D341Med (cell line): Measurements from ENCODE around the gene CCDC54.

Experiments used
- DNase-seq: peaks from one replicate; pipeline ENCODE4 v3.0.0; 2012; ENCODE audit warnings: low spot score

Gene CCDC54

DNA sequence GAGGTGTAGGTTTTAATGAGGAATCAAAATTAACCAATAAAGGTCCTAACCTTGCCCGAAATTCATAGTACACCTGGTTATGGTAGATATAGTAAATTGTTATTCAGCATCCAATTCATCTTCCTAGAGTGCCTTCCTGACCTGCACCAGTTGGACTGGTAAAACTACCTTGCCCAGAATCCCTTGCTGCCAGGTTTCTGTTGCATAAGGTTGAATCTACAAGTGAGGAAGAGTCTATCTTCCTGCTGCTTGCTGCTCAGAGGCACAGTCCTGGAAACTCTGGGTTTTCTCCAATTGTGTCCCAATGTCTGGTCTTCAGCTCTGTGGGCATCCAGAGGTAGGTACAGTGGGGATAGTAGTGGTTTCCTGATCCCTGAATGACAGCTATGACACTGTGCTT lies 17.3 kb downstream of the CCDC54 start:
- DNase-seq, result no peak

DNA sequence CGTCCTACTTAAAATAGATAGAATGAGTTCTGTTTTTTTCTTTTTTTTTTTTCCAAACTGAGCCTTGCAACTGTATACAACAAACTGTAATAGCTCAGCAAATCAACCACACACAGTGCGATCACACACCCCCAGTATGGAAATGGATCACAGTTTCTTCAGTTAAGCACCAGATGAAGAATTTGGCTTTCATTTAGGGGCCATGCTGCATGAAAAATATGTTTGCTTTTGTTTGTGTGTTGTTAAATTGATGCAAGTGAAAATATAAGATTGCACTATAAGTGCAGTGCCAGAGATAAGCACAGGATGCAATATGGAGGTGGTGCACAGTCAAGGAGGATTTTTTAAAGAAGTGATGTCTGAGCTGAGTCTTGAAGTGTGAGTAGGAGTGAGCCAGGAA lies 17.8 kb downstream of the CCDC54 start:
- no peak for DNase-seq

DNA sequence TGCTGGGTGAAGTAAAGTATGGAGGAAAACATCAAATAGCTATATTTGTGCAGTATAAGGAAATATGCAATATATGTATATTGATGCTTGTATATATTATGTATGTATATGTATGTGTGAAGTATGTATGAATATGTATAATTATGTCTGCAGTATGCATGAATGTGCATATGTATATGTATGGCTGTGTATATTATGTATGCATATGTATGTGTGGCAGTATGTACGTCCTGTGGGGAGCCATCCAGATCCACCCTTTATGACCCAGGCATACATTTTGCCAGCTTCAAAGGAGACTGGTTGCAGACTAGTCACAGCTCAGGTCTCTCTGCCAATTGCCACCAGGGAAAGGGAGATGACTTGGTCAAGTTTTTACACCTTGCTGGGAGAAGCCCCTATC lies 24.1 kb downstream of the CCDC54 start:
- no peak for DNase-seq

DNA sequence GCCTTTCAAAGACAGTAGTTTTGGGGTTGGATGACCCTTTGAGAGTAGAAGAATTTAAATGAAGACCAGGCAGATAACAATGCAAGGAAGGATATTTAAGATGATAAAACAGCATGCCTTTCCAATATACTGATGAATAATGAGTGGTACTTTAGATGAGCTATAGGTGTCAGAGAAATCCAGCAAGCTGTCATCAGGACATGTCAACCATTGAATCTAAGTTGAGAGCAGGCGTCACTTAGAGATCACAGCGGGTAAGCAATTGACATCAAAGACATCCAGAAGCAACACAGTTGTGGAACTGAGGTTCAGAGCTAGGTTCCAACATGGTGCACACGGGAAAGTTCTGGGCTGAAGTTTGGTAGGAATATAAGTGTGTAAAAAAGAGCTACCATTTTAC lies 25.0 kb downstream of the CCDC54 start:
- no peak for DNase-seq

DNA sequence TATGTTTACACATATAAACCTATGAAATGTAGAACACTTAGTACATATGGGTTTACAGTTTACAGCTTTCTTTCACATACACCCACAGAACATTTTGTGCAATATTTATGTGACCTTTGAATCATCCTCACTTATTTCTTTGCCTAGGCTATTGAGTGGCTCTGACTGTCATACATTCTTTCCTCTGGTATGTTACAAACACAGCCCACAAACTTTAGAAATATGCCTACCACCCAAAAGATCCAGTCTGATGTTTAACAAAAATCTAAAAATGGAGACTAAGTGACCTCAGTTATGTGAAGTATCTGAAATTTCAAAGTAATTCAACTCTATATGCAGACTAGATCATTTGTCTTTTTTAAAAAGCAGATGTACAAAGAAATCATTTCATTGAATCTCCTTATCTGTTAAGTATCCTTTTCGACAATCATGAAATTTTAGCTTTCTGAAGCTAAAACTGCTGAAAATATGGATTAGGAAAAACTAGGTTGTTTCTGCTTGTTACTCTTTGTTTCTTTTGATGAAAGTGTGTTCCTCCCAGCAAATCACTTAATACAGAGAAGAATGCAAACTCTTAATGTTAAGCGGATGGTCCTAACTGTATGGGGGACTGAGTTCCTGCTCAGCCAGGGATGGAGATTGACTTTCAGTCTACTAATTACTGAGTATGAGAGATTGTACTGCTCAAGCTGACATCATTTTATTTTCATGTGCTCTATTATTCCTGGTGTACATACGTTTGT lies 27.7 kb downstream of the CCDC54 start:
- DNase-seq, result no peak

DNA sequence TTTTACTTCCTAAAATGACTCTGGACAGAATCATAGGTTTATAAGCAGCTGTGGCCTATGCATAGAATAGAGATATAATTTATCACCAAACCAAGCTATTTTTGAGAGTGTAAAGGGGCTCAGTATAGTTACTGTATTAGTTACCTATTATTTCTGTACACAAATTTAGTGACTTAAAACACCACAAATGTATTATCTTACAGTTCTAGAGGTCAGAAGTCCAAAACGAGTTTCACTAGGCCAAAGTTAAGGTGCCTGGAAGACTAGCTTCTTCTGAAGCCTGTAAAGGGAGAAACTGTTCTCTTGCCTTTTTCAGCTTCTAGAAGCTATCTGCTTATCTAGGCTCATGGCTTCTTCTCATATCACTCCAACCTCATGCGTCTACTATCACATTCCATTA lies 30.1 kb downstream of the CCDC54 start:
- no peak for DNase-seq

DNA sequence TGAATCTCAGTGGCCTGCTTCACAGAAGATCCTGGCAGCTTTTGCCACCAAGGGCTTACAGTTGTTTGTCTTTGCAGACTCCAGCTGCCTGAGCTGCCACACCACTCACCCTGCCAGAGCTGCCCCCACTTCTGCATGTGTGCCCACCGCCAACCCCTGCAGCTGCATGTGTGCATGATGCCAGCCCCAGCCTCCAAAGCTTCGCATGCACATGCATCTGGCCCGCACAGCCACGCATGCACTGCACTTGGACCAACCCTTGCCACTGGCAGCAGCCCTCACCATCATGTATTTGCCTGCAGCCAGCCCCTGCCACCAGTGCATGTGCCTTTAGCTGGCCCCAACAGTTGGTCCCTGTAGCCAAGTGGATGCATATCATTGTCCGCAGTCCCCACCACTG lies 31.3 kb downstream of the CCDC54 start:
- DNase-seq, result no peak

DNA sequence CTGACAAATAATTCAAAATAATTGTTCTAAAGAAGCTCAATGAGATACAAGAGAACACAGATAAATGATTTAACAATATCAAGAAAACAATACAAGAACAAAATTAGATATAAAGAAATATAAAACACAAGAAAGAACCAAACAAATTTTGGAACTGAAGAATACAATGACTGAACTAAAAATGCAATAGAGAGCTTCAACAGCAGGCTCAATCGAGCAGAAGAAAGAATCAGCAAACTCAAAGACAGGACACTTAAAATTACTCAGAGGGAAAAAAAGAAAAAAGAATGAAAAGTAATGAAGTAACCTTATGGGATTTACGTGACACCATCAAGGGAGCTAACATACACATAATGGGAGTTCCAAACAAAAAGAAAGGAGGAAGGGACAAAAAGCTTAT lies 32.1 kb downstream of the CCDC54 start:
- no peak for DNase-seq

DNA sequence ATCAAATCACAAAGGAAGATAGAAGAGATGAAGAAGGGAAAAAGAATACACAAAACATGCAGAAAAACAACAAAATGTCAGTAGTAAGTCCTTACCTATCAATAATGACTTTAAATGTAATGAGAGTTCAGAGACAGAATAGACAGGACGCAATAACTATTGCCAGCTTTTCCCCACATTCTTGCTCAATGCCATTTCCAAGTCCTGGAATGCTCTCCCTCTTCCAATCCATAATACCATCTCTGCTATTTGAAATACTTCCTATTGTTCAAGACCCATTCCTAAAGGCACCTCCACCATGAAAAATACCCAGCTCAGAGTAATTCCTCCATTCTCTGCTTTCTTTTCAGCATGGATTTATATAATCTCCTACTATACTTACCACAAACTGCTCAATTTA lies 33.4 kb downstream of the CCDC54 start:
- DNase-seq, result no peak

DNA sequence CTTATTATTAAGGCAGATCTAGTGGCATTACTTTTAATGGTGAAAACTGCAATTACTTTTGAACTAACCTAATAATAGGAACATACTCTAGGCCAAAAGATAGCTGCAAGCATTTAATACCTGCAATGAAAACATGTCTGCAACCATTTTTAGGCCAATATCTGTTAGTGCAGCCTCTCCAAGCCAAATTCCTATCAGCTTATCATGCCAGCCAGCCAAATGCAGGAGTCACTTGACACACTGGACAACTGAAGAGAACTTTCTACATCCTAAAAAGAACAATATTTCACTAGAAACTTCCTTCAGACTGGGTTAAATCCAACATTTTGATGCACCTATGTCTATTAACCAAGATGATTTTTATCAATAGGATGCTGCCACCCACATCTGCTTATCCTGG lies 33.8 kb downstream of the CCDC54 start:
- DNase-seq, result no peak

DNA sequence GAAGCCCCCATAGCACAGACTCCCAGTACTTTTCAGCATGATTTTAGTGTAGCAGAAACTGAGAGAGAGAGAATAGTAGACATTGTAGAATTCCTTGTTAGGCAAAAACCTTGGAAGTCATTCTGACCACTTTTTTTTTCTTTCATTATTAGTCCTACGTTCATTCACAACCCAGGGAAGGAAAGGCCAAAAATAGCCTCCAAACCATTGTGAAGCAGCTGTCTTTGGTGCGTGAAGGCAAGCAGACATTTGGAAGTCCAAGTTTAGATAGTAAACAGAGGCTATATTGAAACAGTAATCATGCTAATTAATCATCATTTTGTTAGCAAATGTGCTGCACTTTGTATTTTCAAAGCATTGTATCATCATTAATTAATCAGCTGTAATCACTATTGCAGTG lies 34.5 kb downstream of the CCDC54 start:
- DNase-seq, result no peak

DNA sequence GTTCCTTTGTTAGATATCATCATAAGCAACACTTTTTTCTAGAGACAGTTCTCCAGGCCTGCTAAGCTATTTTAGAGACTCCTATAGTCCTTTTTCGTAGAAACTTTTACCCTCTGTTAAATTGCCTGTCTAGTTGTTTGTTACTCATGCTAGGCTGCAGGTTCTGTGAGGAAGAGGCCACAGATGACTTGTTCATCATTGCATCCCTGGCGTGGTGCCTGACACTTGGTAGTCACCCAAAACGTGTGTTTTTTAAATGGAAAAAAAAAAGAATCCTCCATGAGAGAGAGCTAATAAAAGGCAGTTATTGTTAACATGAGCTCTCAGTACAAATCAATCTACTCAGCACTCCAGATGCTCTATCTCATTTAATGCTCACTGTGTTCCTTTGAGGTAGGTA lies 35.1 kb downstream of the CCDC54 start:
- no peak for DNase-seq

DNA sequence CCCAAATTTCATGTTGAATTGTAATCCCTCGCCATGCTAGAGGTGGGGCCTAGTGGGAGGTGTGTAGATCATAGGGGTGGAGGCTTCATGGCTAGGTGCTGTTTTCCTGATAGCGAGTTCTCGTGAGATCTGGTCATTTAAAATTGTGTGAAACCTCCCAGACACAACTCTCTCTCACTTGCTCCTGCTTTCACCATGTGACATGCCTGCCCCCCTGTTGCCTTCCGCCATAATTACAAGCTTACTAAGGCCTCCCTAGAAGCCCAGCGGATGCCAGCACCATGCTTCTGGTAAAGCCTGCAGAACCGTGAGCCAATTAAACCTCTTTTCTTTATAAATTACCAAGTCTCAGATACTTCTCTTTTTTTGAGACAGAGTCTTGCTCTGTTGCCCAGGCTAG lies 36.0 kb downstream of the CCDC54 start:
- DNase-seq, result no peak

DNA sequence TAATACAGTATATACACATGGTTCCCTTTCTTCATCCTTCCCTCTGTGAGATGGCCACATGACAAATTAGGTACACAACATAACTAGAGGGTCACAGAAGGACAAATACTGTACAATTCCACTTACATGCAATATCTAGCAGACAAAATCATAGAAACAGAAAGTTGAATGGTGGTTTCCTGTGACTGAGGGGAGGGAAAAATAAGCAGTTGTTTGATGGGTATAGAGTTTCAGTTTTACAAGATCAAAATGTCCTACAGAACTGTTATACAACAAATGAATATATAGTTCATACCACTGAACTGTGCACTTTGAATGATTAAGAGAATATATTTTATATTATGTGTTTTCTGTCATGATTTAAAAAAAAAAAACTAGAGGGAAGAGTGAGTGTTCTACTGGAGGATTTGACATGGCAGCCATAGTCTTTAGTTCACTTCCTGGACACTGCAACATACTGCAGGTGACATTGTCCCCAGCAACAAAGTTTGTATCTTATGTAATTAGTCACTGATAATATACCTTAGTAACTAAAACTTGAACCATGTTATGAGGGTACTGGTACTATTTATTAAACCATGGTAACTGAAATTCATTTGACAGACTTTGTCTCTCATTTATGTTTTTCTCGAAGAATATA lies 37.2 kb downstream of the CCDC54 start:
- no peak for DNase-seq

DNA sequence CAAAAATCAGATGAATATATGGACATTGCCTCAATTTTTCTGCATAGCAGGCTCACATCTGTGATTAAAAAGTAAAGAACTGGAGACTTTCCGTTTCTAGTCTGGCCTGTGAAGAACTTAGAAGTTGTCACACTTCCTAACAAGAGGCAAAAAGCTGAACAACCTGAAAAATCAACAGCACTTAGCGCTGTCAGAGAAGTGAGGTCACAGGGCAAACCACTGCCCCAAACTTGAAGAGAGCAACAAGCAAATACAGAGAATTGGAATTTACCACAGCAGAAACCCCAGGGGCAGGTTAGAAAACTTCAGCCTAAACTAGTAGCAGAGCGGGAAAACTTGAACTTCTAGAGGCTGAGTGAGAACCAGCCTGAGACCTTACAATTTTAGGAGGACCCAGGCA lies 38.9 kb downstream of the CCDC54 start:
- DNase-seq, result no peak

DNA sequence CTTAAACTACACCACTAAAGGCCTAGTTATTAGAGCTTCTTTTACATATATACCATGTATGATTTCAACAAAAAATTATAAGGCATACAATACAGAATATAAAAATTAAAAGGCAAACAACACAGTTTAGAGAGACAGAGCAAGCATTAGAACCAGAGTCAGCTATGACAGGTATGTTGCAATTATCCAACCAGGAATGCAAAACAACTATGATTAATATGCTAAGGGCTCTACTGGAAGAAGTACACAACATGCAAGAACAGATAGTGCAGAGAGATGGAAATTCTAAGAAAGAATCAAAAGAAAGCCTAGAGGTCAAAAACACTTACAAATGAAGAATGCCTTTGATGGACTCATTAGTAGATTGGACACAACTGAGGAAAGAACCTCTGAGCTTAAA lies 39.6 kb downstream of the CCDC54 start:
- no peak for DNase-seq

DNA sequence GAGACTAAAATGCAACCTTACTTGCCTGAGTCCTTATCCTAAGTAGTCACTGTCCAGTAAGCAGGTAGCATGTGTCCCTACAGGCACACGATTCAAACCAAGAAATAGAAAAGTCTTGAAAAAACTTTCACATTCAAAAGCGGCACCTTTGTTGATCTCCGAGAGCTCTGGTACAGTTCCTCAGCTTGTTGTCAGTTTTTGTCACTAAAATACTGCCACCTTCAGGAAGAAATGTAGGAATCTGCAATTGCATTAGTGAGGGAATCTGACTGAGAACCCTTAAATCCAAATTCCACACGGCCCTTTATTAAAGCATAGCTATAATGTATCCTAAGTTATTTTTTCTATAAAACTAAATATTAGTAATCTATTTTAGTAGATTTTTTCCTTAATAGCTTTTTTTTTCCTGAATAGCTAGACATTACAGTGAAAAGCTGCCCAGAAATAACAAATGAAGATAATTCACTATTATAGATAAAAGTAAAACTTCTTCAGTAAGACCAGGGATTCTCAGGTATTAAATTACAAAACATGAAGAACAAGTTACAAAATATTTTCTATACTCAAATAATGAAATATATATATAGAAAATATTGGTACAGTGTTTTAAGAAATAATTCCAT lies 44.0 kb downstream of the CCDC54 start:
- DNase-seq, result peak; percentile 50

DNA sequence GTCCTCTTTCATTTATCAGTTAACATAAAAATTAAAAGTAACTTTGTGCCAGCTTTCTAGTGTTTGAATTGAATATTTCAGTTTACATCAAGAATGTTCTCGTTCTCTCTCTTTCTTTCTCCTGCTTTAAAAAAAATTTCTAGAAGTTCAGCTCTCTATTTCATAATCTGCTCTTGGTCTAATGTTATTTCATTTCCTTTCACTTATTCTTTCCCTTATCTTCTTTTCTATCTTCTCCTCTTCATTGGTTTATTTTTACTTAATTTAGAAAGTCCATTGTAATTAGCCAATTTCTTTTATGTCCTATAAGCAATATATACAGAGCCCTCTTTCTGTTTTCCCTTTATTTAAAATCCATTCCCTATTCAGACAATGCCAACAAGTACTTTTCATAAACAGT lies 44.6 kb downstream of the CCDC54 start:
- no peak for DNase-seq

DNA sequence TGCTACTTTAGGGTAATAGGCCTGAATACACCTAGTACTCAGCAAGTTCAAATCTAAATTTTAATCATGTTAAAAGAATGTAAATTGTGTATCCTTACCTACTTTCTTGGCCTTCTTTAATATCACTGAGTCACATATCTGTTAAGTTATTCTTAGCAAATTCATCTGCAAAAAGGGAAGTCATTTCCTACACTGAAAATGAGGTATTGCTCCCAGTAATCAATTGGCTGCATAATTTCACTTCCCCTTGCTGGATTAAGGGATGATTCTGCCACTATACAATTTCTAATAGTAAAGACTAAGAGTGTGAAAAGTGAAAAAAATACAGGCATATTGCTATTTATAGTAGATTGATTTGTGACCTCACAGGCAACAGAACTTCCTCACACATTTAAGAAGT lies 47.8 kb downstream of the CCDC54 start:
- DNase-seq, result no peak

DNA sequence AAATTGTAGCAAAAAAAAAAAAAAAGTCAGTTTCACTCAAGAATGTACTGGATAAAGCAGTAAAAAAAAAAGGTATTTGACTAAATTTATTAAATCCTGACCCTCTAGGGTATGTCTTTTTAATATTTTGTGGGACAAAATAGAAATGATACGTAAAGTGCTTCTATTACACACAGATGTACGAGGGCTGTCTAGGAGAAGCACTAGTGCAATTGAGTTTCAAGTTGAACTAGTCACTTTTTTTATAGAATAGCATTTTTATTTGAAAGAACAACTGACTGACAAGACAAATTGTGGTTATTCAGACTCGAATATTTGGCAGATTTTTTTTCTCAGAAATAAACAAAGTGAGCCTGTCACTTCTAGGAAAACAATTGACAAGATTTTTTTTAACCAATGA lies 49.0 kb downstream of the CCDC54 start:
- no peak for DNase-seq
